CD4-positive, alpha-beta T cell (primary cell): ENCODE measurements around the gene USP35. TPM values are rescaled to one million over a fixed set of nuclear protein-coding genes. Genes with fewer than 3 reads are reported as not detected.

Experiments
- ATAC-seq: fragments of 200-7000 bp; cut with Tn5 transposase; one replicate; pipeline ENCODE4 v1.10.0; 2022; ENCODE audit warnings: mild to moderate bottlenecking; ENCODE audit not compliant: poor library complexity
- CTCF ChIA-PET: fragments of 350-600 bp; sonication (Branson Sonifier 250); formaldehyde crosslinking; loops from one replicate; lab custom pipeline; 2021; ENCODE audit warnings: antibody characterized with exemption, inconsistent platforms; lab: Charles Lee
- POLR2A ChIA-PET: fragments of 350-600 bp; sonication (Branson Sonifier 250); formaldehyde crosslinking; loops from one replicate; lab custom pipeline; 2021; ENCODE audit warnings: antibody characterized with exemption, inconsistent platforms; lab: Charles Lee
- DNase-seq, 14 experiments: peaks; one replicate each; pipeline ENCODE4 v3.0.0-alpha.2; 2013 to 2020; ENCODE audit warnings: mixed read lengths in 2 of 14
- H3K27ac ChIP-seq, 2 donors: one replicate each; pipeline versions ENCODE4 v1.5.1 to v1.7.0; 2013; ENCODE audit warnings: low read length in 2 of 2, low read depth in 1 of 2, mild to moderate bottlenecking in 1 of 2
- H3K27me3 ChIP-seq, 2 experiments: 1 replicate in 1 of 2; 2 replicates in 1 of 2; pipeline versions ENCODE4 v1.6.1 to v1.7.0; 2013; ENCODE audit warnings: low read length in 2 of 2, control low read depth in 1 of 2, mild to moderate bottlenecking in 1 of 2, moderate library complexity in 1 of 2; ENCODE audit not compliant: insufficient read depth in 2 of 2, control insufficient read depth in 1 of 2
- H3K36me3 ChIP-seq: one replicate; pipeline ENCODE4 v1.6.1; 2013; ENCODE audit warnings: low read length, control low read depth; ENCODE audit not compliant: insufficient read depth
- H3K4me1 ChIP-seq: one replicate; pipeline ENCODE4 v1.6.1; 2013; ENCODE audit warnings: low read length, control low read depth; ENCODE audit not compliant: insufficient read depth
- H3K4me3 ChIP-seq: one replicate; pipeline ENCODE4 v1.5.1; 2013; ENCODE audit warnings: mild to moderate bottlenecking, low read length, moderate library complexity
- H3K9me3 ChIP-seq, 2 experiments: 1 replicate in 1 of 2; 2 replicates in 1 of 2; pipeline versions ENCODE4 v1.6.1 to v1.7.0; 2013; ENCODE audit warnings: low read length in 2 of 2, mild to moderate bottlenecking in 2 of 2, control low read depth in 1 of 2, moderate library complexity in 1 of 2; ENCODE audit not compliant: control insufficient read depth in 1 of 2, insufficient read depth in 1 of 2
- H3K27ac Mint-ChIP-seq: one replicate; pipeline ENCODE4 v1.8.0; 2020; ENCODE audit warnings: mixed read lengths
- H3K27me3 Mint-ChIP-seq: one replicate; pipeline ENCODE4 v1.8.0; 2021; ENCODE audit warnings: mixed read lengths
- H3K36me3 Mint-ChIP-seq: one replicate; pipeline ENCODE4 v1.8.0; 2021; ENCODE audit warnings: low read depth, mixed read lengths
- H3K4me1 Mint-ChIP-seq: one replicate; pipeline ENCODE4 v1.8.0; 2021; ENCODE audit warnings: low read depth, mixed read lengths
- H3K4me3 Mint-ChIP-seq: one replicate; pipeline ENCODE4 v1.8.0; 2020; ENCODE audit warnings: mild to moderate bottlenecking, mixed read lengths
- H3K9me3 Mint-ChIP-seq: one replicate; pipeline ENCODE4 v1.8.0; 2020; ENCODE audit warnings: mixed read lengths
- CTCF ChIP-seq: fragments of 200-600 bp; IDR thresholded peaks from one replicate; pipeline ENCODE4 v1.8.0; 2022; ENCODE audit warnings: antibody characterized with exemption, mild to moderate bottlenecking
- intact Hi-C, 2 experiments: fragments of 100-400 bp; cut with DNase I in 1 of 2; cut with micrococcal nuclease in 1 of 2; formaldehyde crosslinking; loops; one replicate each; pipeline versions ENCODE4 v1.15.1 to v1.9.0; 2023 to 2025; cut with DNase I, micrococcal nuclease
- total RNA-seq, 174 experiments: library from RNA in 2 of 174; stranded (reverse) in 2 of 174; gene quantifications; one replicate each; pipeline ENCODE4 v1.2.3 and lab custom pipeline; 2021 to 2026

The USP35 gene
- total RNA-seq, 2 experiments from 2014 or later = 29.2 to 33.1 TPM

DNA sequence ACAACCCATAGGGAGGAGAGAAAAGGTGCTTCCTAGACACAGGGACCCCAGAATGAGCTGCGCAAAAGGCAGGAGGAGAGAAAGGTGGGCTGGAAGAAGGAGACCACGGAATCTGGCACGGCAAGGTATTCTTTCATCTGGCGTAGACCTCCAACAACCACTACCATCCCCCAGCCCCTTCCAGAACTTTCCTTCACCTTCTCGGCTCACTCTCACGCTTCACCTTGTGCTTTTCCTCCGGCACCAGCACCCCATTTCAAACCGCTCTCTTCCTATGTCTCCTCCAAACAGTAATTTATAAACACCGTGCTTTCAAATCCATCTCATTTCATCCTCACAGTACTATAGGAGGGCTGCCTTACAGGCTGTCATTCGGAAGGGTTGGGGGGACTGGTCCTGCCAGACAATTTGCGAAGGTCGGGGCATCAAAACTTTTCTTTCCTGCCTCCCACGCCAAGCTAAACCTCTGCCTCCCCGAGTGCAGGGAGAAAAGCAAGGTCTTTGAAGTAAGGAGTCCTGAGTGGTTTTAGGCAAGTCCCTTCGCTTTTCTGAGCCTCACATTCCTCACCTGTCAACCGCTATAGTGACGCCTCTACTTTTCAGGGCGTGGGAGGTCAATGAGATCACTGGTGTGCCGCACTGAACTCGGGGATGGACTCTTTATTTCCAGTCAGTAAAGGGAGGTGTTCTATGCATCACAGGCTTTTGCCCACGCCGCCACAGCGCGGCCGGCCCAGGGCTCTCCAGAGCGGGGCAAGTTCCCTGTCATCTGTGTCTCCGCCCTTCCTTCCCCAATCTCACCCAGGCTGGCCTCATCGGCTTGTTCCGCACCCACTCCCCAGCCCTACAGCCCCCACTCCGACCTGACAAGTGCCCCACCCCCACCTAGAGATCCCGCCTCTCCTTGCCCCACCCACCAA is 1.1 kb upstream of the USP35 start:
- DNase-seq = peak in 7 of 14 experiments; percentile 24 to 87 (median 69)
- H3K27me3 ChIP-seq = no peaks in the 10 kb centered on the region
- no peaks in the 10 kb centered on the region for H3K9me3 ChIP-seq
- intact Hi-C loops = loop anchor here (1.0 to 5.0 kb wide), 9 partner anchors 15 to 385 kb away; partner anchors contain the start of genes ALG8 (in 2 of the 2), GAB2 (in 2 of the 2), INTS4 (in 2 of the 2) and AAMDC (in 1 of the 2)
- Mint-ChIP-seq H3K4me3 (peak overlapping the region; percentile 99), H3K4me1 (peaks cover 50% of the 10 kb centered on the region), H3K36me3 (peaks cover 20% of the 10 kb centered on the region), H3K27me3 (no peaks in the 10 kb centered on the region), H3K9me3 (no peaks in the 10 kb centered on the region), H3K27ac (peak overlapping the region; percentile 99)
- POLR2A ChIA-PET = interaction anchor here (1.1 to 4.2 kb wide), 7 partner anchors 7 to 387 kb away, joined by 3 to 51 read pairs (median 9); partner anchors contain the start of genes ALG8, GAB2, INTS4 and NARS2
- peak; percentile 63 for ATAC-seq
- H3K4me3 ChIP-seq = peak overlapping the region; percentile 97
- H3K27ac ChIP-seq = peak overlapping the region in 1 of 2 donors; percentile 86
- H3K4me1 ChIP-seq = peaks cover 45% of the 10 kb centered on the region
- no peak for TF ChIP-seq CTCF
- CTCF ChIA-PET = interaction anchor here (1.2 to 2.8 kb wide), 4 partner anchors 9 to 230 kb away, joined by 3 to 15 read pairs (median 4); partner anchors contain the start of genes ALG8 and GAB2
- no peaks in the 10 kb centered on the region for H3K36me3 ChIP-seq

- peaks cover 53% of the 10 kb centered on the region for H3K4me1 ChIP-seq
- no peaks in the 10 kb centered on the region for H3K9me3 ChIP-seq
- no peaks in the 10 kb centered on the region for H3K36me3 ChIP-seq
- H3K27ac ChIP-seq = peak overlapping the region in 1 of 2 donors; percentile 86
- DNase-seq = no peak
- no peak for TF ChIP-seq CTCF
- Mint-ChIP-seq H3K27me3 (no peaks in the 10 kb centered on the region), H3K27ac (peak overlapping the region; percentile 99), H3K9me3 (no peaks in the 10 kb centered on the region), H3K36me3 (peaks cover 23% of the 10 kb centered on the region), H3K4me3 (peak overlapping the region; percentile 99), H3K4me1 (peaks cover 62% of the 10 kb centered on the region)
- intact Hi-C loops = loop anchor here (2.0 to 5.0 kb wide), 6 partner anchors 14 to 383 kb away; partner anchors contain the start of genes GAB2 (in 2 of the 2), AAMDC (in 1 of the 2), ALG8 (in 1 of the 2) and INTS4 (in 1 of the 2)
- CTCF ChIA-PET = interaction anchor here (1.4 to 2.8 kb wide), 3 partner anchors 12 to 375 kb away, joined by 3 to 15 read pairs (median 5); no protein-coding TSS in a partner anchor
- no peak for ATAC-seq
- POLR2A ChIA-PET = interaction anchor here (0.5 to 4.2 kb wide), 8 partner anchors 9 to 385 kb away, joined by 3 to 51 read pairs (median 8); partner anchors contain the start of genes ALG8, GAB2, INTS4 and NARS2
- H3K4me3 ChIP-seq = peak overlapping the region; percentile 97
- no peaks in the 10 kb centered on the region for H3K27me3 ChIP-seq
These were observed 530 bp downstream of the USP35 start for GRCh38 chr11:78189174-78189724.

DNA sequence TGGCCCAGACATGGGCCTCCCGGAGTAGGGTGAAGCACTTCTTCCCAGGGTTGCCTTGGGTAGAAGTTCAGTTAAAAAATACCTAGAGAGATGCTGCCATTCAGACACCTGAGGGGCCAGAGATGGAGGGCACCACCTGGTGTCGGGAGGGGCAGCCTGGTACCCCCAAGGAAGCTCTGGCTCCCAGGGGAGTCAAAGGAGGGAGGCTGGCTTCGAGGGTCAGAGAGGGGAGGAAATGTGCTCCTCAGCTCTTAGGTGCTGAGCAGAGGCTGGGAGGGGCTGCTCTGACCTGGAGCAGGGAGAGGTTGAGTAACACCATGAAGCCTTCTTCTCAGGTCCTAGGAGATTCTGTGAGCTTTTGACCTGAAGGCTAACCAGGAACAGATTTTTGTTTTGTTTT is 1.1 kb downstream of the USP35 start:
- no peaks in the 10 kb centered on the region for H3K9me3 ChIP-seq
- no peak for TF ChIP-seq CTCF
- peaks cover 27% of the 10 kb centered on the region for H3K36me3 Mint-ChIP-seq
- peaks cover 53% of the 10 kb centered on the region for H3K4me1 ChIP-seq
- no peak overlapping the region for H3K27ac ChIP-seq
- H3K36me3 ChIP-seq = no peaks in the 10 kb centered on the region
- peak overlapping the region; percentile 99 for H3K4me3 Mint-ChIP-seq
- H3K27me3 ChIP-seq = no peaks in the 10 kb centered on the region
- H3K9me3 Mint-ChIP-seq = no peaks in the 10 kb centered on the region
- H3K4me1 Mint-ChIP-seq = peaks cover 68% of the 10 kb centered on the region
- H3K4me3 ChIP-seq = peak overlapping the region; percentile 97
- no peak for ATAC-seq
- H3K27ac Mint-ChIP-seq = peak overlapping the region; percentile 99
- intact Hi-C loops = loop anchor here (2.0 to 5.0 kb wide), 7 partner anchors 13 to 382 kb away; partner anchors contain the start of genes GAB2 (in 2 of the 2), AAMDC (in 1 of the 2), ALG8 (in 1 of the 2) and INTS4 (in 1 of the 2)
- DNase-seq = no peak
- ChIA-PET POLR2A (interaction anchor here (1.7 to 4.2 kb wide), 5 partner anchors 12 to 385 kb away, joined by 7 to 51 read pairs (median 22); partner anchors contain the start of genes ALG8, INTS4, NARS2 and NDUFC2), CTCF (interaction anchor here (1.4 to 2.8 kb wide), 3 partner anchors 11 to 375 kb away, joined by 3 to 15 read pairs (median 5); no protein-coding TSS in a partner anchor)
- no peaks in the 10 kb centered on the region for H3K27me3 Mint-ChIP-seq
